ENCODE measurements around the gene ITGB8.

Gene ITGB8

GRCh38 chr7:20411372-20411771, 80.7 kb downstream of the ITGB8 start:
- no peak for ATAC-seq
- no peak for TF ChIP-seq CSRNP3 (CRISPR knock-in tag; IDR thresholded peaks at IDR 0.05)
- no peak for TF ChIP-seq ESRRG (CRISPR knock-in tag; IDR thresholded peaks at IDR 0.05)

GRCh38 chr7:20412032-20412431, 81.3 kb downstream of the ITGB8 start:
- ATAC-seq = no peak
- no peak for TF ChIP-seq OSR1 (CRISPR knock-in tag; IDR thresholded peaks at IDR 0.05)
- TF ChIP-seq POU6F1 (CRISPR knock-in tag; IDR thresholded peaks at IDR 0.05; ENCODE audit: borderline replicate concordance, low read depth) = no peak
- no peak for TF ChIP-seq ZC3H10 (CRISPR knock-in tag; IDR thresholded peaks at IDR 0.05)
- no peak for TF ChIP-seq TCF4 (CRISPR knock-in tag; IDR thresholded peaks at IDR 0.05; ENCODE audit: borderline replicate concordance)
- TF ChIP-seq TSHZ2 (CRISPR knock-in tag; IDR thresholded peaks at IDR 0.05) = no peak

GRCh38 chr7:20417260-20417659, 86.6 kb downstream of the ITGB8 start:
- ATAC-seq = no peak
- no peak for TF ChIP-seq ESRRG (CRISPR knock-in tag; IDR thresholded peaks at IDR 0.05)

- TF ChIP-seq OSR1 (CRISPR knock-in tag; IDR thresholded peaks at IDR 0.05) (no peak), ZFP3 (CRISPR knock-in tag; IDR thresholded peaks at IDR 0.05) (no peak), TOX (CRISPR knock-in tag; IDR thresholded peaks at IDR 0.05; ENCODE audit: borderline replicate concordance) (no peak), PPARA (CRISPR knock-in tag; IDR thresholded peaks at IDR 0.05; ENCODE audit: borderline replicate concordance) (no peak), PATZ1 (CRISPR knock-in tag; IDR thresholded peaks at IDR 0.05; ENCODE audit: borderline replicate concordance) (no peak)
- ATAC-seq = no peak
Observed at GRCh38 chr7:20417675-20418382, 87.1 kb downstream of the ITGB8 start.

GRCh38 chr7:20424500-20424899, 93.8 kb downstream of the ITGB8 start:
- ATAC-seq = no peak
- TF ChIP-seq CSDC2 (CRISPR knock-in tag; IDR thresholded peaks at IDR 0.05) = no peak
- TF ChIP-seq ZFP30 (CRISPR knock-in tag; IDR thresholded peaks at IDR 0.05) = no peak
- TF ChIP-seq ARNTL (CRISPR knock-in tag; IDR thresholded peaks at IDR 0.05; ENCODE audit: borderline replicate concordance, low read depth) = no peak
- no peak for TF ChIP-seq BACH2 (CRISPR knock-in tag; IDR thresholded peaks at IDR 0.05; ENCODE audit: borderline replicate concordance)
- no peak for TF ChIP-seq POU6F1 (CRISPR knock-in tag; IDR thresholded peaks at IDR 0.05; ENCODE audit: borderline replicate concordance, low read depth)
- TF ChIP-seq GLIS3 (CRISPR knock-in tag; IDR thresholded peaks at IDR 0.05) = no peak
- TF ChIP-seq SNAI2 (CRISPR knock-in tag; IDR thresholded peaks at IDR 0.05) = no peak
- TF ChIP-seq ZNF70 (CRISPR knock-in tag; IDR thresholded peaks at IDR 0.05) = no peak
- no peak for TF ChIP-seq ZNF8 (CRISPR knock-in tag; IDR thresholded peaks at IDR 0.05)
- no peak for TF ChIP-seq TCF4 (CRISPR knock-in tag; IDR thresholded peaks at IDR 0.05; ENCODE audit: borderline replicate concordance)
- no peak for TF ChIP-seq CSRNP3 (CRISPR knock-in tag; IDR thresholded peaks at IDR 0.05)
